OCI-LY7 (cell line): ENCODE measurements around the gene TUBGCP6.

Source experiments
- CTCF ChIP-seq: fragments of 200-600 bp; sonication (generic); conservative IDR thresholded peaks from 2 replicates; pipeline ENCODE4 v1.5.1; 2014; ENCODE audit warnings: mild to moderate bottlenecking, antibody characterized with exemption, low read length, moderate library complexity, mixed read lengths
- EZH2phosphoT487 ChIP-seq: fragments of 200-600 bp; sonication (generic); IDR thresholded peaks from 2 replicates; pipeline ENCODE4 v1.6.1; 2018; ENCODE audit warnings: low read depth, borderline replicate concordance, mild to moderate bottlenecking, mixed run types, antibody characterized with exemption, low read length, moderate library complexity, mixed read lengths

- no peak for TF ChIP-seq CTCF
- TF ChIP-seq EZH2phosphoT487: no peak
Observed at GRCh38 chr22:50222508-50222907, 22.3 kb downstream of the TUBGCP6 start.
